Measurements from ENCODE around the gene AMPH.

DNA sequence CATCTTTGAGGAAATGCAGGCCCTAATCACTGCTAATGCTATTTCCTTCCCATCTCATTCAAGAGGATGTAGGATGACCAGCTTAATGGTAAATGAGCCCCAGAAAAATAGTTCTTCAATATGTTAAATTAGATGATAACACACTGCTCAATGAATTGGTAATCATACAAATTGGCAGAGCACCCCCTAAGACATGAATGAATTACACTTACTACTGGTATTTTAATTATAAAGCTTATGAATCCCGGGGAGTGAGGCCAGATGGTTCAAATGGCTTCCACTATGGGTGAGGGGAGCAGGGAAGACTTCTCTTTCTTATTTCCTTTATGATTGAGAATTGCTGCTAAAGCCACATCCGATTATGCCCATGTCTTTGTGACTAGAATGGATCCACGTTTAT, 198.5 kb downstream of the AMPH start:
- TF ChIP-seq POLR2AphosphoS5 (IDR thresholded peaks at IDR 0.05) (no peak), POLR2A (IDR thresholded peaks at IDR 0.05) (no peak), CTCF (IDR thresholded peaks at IDR 0.05) (no peak), EP300 (IDR thresholded peaks at IDR 0.05) (no peak)
